GM21529 (cell line): Measurements from ENCODE around the gene AKR7A2.

Source experiments
- ATAC-seq: cut with Tn5 transposase; IDR thresholded peaks from one replicate; pipeline ENCODE4 v1.9.1; 2021; ENCODE audit not compliant: unreplicated experiment

The AKR7A2 gene

GRCh38 chr1:19325958-19326747, 14.2 kb upstream of the AKR7A2 start:
- ATAC-seq = no peak

- no peak for ATAC-seq
Observed at GRCh38 chr1:19325368-19325957, 13.5 kb upstream of the AKR7A2 start.

GRCh38 chr1:19324665-19324990, 12.7 kb upstream of the AKR7A2 start:
- ATAC-seq = no peak

- ATAC-seq = no peak
Observed at GRCh38 chr1:19323987-19324664, 12.2 kb upstream of the AKR7A2 start.

- no peak for ATAC-seq
Observed at GRCh38 chr1:19322481-19322880, 10.5 kb upstream of the AKR7A2 start.

GRCh38 chr1:19321071-19321470, 9.1 kb upstream of the AKR7A2 start:
- ATAC-seq = no peak

GRCh38 chr1:19319196-19319595, 7.3 kb upstream of the AKR7A2 start:
- no peak for ATAC-seq

GRCh38 chr1:19317126-19317910, 5.4 kb upstream of the AKR7A2 start:
- ATAC-seq = no peak

GRCh38 chr1:19315378-19316198, 3.6 kb upstream of the AKR7A2 start:
- ATAC-seq = peak; percentile 33

- ATAC-seq = no peak
Observed at GRCh38 chr1:19313961-19314882, 2.3 kb upstream of the AKR7A2 start.

GRCh38 chr1:19313636-19313959, 1.7 kb upstream of the AKR7A2 start:
- ATAC-seq = no peak

GRCh38 chr1:19312782-19313635, 1.1 kb upstream of the AKR7A2 start:
- ATAC-seq = peak; percentile 27

- ATAC-seq = no peak
Observed at GRCh38 chr1:19311503-19311930, 427 bp downstream of the AKR7A2 start.

- no peak for ATAC-seq
Observed at GRCh38 chr1:19310720-19311502, 1.0 kb downstream of the AKR7A2 start.

- ATAC-seq = no peak
Observed at GRCh38 chr1:19310061-19310460, 1.9 kb downstream of the AKR7A2 start.

- no peak for ATAC-seq
Observed at GRCh38 chr1:19309123-19309813, 2.7 kb downstream of the AKR7A2 start.

- ATAC-seq = no peak
Observed at GRCh38 chr1:19308509-19308907, 3.4 kb downstream of the AKR7A2 start.
